Endodermal cell (in vitro differentiated cells): ENCODE results near the gene ZNHIT2. TPM values are rescaled to one million over a fixed set of nuclear protein-coding genes. Genes with fewer than 3 reads are reported as not detected.

Experiments used
- DNase-seq: peaks from one replicate; pipeline ENCODE4 v3.0.0-alpha.2; 2017
- H3K27ac ChIP-seq: 2 replicates; pipeline ENCODE4 v1.5.1; 2013; ENCODE audit warnings: mild to moderate bottlenecking, low read depth, low read length, moderate library complexity
- H3K27me3 ChIP-seq: 2 replicates; pipeline ENCODE4 v1.6.1; 2013; ENCODE audit warnings: mild to moderate bottlenecking, low read length, moderate library complexity; ENCODE audit not compliant: insufficient read depth, control insufficient read depth, poor library complexity, severe bottlenecking
- H3K36me3 ChIP-seq: 2 replicates; pipeline ENCODE4 v1.7.0; 2013; ENCODE audit warnings: mild to moderate bottlenecking, low read length, moderate library complexity; ENCODE audit not compliant: control insufficient read depth, insufficient read depth
- H3K4me1 ChIP-seq: one replicate; pipeline ENCODE4 v1.7.0; 2013; ENCODE audit warnings: low read length; ENCODE audit not compliant: control insufficient read depth, insufficient read depth
- H3K4me3 ChIP-seq: 2 replicates; pipeline ENCODE4 v1.5.1; 2013; ENCODE audit warnings: mild to moderate bottlenecking, low read length, moderate library complexity
- H3K9ac ChIP-seq: 2 replicates; pipeline ENCODE4 v1.6.1; 2013; ENCODE audit warnings: mild to moderate bottlenecking, low read length, moderate library complexity; ENCODE audit not compliant: poor library complexity, severe bottlenecking; ENCODE audit errors: extremely low read depth
- H3K9me3 ChIP-seq: 2 replicates; pipeline ENCODE4 v1.6.1; 2013; ENCODE audit warnings: mild to moderate bottlenecking, low read length, moderate library complexity; ENCODE audit not compliant: control insufficient read depth
- H3K27ac Mint-ChIP-seq: 2 replicates; pipeline ENCODE4 v1.8.0; 2020; ENCODE audit warnings: mixed read lengths
- H3K27me3 Mint-ChIP-seq: 2 replicates; pipeline ENCODE4 v1.8.0; 2021; ENCODE audit warnings: mild to moderate bottlenecking, mixed read lengths; ENCODE audit not compliant: insufficient read depth
- H3K36me3 Mint-ChIP-seq: 2 replicates; pipeline ENCODE4 v1.8.0; 2020; ENCODE audit warnings: low read depth, mixed read lengths
- H3K4me1 Mint-ChIP-seq: 2 replicates; pipeline ENCODE4 v1.8.0; 2020; ENCODE audit warnings: mixed read lengths
- H3K4me3 Mint-ChIP-seq: 2 replicates; pipeline ENCODE4 v1.8.0; 2020; ENCODE audit warnings: mild to moderate bottlenecking, moderate library complexity, mixed read lengths
- H3K9me3 Mint-ChIP-seq: 2 replicates; pipeline ENCODE4 v1.8.0; 2020; ENCODE audit warnings: mild to moderate bottlenecking, mixed read lengths
- WGBS, 2 experiments: methylation state at CpG; one replicate each; pipeline versions ENCODE4 v1.1.5 to v1.1.7; 2013; ENCODE audit warnings: missing lambda C conversion rate in 2 of 2, mixed read lengths in 1 of 2; ENCODE audit not compliant: insufficient coverage in 1 of 2, insufficient read length in 1 of 2; 5-methylcytosine and 5-hydroxymethylcytosine counted together
- total RNA-seq, 2 donors: library from RNA; stranded (reverse); fragmentation: NEBNext Ultra II Directional in 1 of 2; extraction: Animal tissue kit (Norgen Biotek cat#: 25700) in 1 of 2; gene quantifications; 2 replicates in 1 of 2; 3 replicates in 1 of 2; pipeline ENCODE4 v1.2.1, GENCODE V29; 2021
- TF ChIP-seq, protein P1 (sequence below): fragments of 200-600 bp; sonication (generic); conservative IDR thresholded peaks from 2 replicates; pipeline ENCODE4 v1.5.0; 2021; ENCODE audit warnings: antibody characterized with exemption, mild to moderate bottlenecking

The ZNHIT2 gene
- total RNA-seq, 2 donors from 2014 or later: 11.0 to 11.8 TPM

DNA sequence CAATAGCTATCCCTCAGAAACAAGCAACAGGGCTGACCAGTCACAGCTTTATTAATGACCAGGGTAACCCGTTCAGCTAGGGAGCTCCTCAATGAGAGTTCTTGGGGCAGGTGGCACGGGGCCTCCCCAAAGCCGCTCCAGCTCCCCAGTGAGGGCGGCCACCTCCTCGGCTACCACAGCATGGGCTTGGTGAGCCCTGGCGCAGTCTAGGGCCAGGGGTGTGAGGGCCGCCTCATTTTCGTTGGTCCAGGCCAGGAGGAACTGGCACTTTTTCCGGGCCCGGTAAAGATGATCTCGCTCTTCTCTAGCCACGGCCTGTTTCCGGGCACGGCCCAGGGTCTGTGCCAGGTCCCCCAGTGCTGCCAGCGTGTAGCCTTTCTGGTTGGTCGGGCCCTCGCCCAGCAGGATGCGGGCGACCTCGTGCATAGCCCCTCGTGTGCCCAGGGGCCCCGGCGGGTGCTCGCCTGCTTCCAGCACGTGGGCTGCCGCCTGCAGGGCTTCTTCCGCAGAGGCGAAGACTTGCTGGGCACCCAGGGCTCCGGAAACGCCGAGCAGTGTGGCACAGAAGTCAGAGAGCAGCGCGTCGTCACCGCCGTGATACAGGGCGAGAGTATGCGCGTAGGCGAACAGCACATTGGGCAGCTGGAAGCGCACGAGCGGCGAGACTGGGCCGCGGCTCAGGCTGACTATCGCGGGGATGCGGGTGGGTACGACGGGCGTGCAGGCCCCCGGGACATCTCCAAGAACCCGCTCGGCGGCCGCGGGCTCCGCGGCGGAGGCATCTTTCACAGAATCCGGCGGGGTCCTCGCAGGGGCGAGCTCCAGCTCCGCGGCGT, 913 bp downstream of the ZNHIT2 start:
- peaks cover 29% of the 10 kb centered on the region for H3K36me3 Mint-ChIP-seq
- no peaks in the 10 kb centered on the region for H3K9me3 ChIP-seq
- H3K4me1 Mint-ChIP-seq: peaks cover 12% of the 10 kb centered on the region
- 36 to 37% methylated on average over 63 to 68 of the region's 68 CpGs for WGBS, 2 experiments
- H3K27ac ChIP-seq: peak overlapping the region; percentile 64
- H3K4me3 ChIP-seq: peak overlapping the region; percentile 85
- H3K4me1 ChIP-seq: peaks cover 5% of the 10 kb centered on the region
- DNase-seq: peak; percentile 80
- peak overlapping the region; percentile 90 for H3K9ac ChIP-seq
- peak overlapping the region; percentile 75 for H3K4me3 Mint-ChIP-seq
- H3K27me3 Mint-ChIP-seq: no peaks in the 10 kb centered on the region
- no peaks in the 10 kb centered on the region for H3K27me3 ChIP-seq
- H3K36me3 ChIP-seq: peaks cover 61% of the 10 kb centered on the region
- H3K9me3 Mint-ChIP-seq: no peaks in the 10 kb centered on the region
- TF ChIP-seq, protein P1, sequence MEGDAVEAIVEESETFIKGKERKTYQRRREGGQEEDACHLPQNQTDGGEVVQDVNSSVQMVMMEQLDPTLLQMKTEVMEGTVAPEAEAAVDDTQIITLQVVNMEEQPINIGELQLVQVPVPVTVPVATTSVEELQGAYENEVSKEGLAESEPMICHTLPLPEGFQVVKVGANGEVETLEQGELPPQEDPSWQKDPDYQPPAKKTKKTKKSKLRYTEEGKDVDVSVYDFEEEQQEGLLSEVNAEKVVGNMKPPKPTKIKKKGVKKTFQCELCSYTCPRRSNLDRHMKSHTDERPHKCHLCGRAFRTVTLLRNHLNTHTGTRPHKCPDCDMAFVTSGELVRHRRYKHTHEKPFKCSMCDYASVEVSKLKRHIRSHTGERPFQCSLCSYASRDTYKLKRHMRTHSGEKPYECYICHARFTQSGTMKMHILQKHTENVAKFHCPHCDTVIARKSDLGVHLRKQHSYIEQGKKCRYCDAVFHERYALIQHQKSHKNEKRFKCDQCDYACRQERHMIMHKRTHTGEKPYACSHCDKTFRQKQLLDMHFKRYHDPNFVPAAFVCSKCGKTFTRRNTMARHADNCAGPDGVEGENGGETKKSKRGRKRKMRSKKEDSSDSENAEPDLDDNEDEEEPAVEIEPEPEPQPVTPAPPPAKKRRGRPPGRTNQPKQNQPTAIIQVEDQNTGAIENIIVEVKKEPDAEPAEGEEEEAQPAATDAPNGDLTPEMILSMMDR: no peak
- peak overlapping the region; percentile 92 for H3K27ac Mint-ChIP-seq

DNA sequence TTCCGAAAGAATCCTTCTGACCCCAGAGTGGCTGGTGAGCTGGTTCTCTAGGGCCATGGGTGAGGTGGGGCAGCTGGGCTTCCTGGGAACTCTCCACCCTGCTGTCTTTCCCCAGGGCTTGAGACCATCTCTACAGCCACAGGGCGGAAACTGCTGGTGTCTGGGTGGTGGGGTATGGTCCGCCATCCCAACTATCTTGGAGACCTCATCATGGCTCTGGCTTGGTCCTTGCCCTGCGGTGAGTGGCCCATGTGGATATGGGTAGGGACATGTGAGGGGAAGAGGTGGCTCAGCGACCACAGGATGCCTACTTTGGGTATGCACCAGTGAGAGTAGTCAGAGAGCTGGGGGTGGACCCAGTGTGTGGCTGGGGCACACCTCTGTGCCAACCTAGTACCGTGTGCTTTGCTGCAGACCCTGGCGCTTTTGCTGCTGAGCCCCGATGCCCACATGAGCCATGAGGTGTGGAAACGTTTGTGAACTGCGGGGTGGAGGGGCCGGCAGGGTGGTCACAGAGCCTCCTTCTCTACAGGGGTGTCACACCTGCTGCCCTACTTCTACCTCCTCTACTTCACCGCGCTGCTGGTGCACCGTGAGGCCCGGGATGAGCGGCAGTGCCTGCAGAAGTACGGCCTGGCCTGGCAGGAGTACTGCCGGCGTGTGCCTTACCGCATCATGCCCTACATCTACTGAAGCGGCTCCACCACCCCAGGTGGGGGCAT, 2.0 kb downstream of the ZNHIT2 start:
- Histone ChIP-seq H3K27ac (no peak overlapping the region), H3K4me1 (peaks cover 8% of the 10 kb centered on the region), H3K27me3 (no peaks in the 10 kb centered on the region), H3K9ac (no peak overlapping the region), H3K9me3 (no peaks in the 10 kb centered on the region), H3K4me3 (no peak overlapping the region), H3K36me3 (peaks cover 54% of the 10 kb centered on the region)
- H3K27ac Mint-ChIP-seq: no peak overlapping the region
- TF ChIP-seq, protein P1: no peak
- no peaks in the 10 kb centered on the region for H3K9me3 Mint-ChIP-seq
- H3K27me3 Mint-ChIP-seq: no peaks in the 10 kb centered on the region
- no peak for DNase-seq
- H3K4me3 Mint-ChIP-seq: peak overlapping the region; percentile 75
- WGBS, 2 experiments: 95 to 97% methylated on average over 20 to 21 of the region's 21 CpGs
- peaks cover 7% of the 10 kb centered on the region for H3K4me1 Mint-ChIP-seq
- H3K36me3 Mint-ChIP-seq: peaks cover 23% of the 10 kb centered on the region

- H3K4me3 Mint-ChIP-seq: no peak overlapping the region
- no peaks in the 10 kb centered on the region for H3K27me3 Mint-ChIP-seq
- TF ChIP-seq, protein P1: no peak
- Histone ChIP-seq H3K4me1 (peaks cover 8% of the 10 kb centered on the region), H3K27ac (no peak overlapping the region), H3K9me3 (no peaks in the 10 kb centered on the region), H3K4me3 (no peak overlapping the region), H3K9ac (no peak overlapping the region), H3K27me3 (no peaks in the 10 kb centered on the region), H3K36me3 (peaks cover 45% of the 10 kb centered on the region)
- DNase-seq: no peak
- no peaks in the 10 kb centered on the region for H3K9me3 Mint-ChIP-seq
- H3K36me3 Mint-ChIP-seq: peaks cover 14% of the 10 kb centered on the region
- WGBS, 2 experiments: 93 to 99% methylated on average over 9 to 11 of the region's 11 CpGs
- peaks cover 7% of the 10 kb centered on the region for H3K4me1 Mint-ChIP-seq
- no peak overlapping the region for H3K27ac Mint-ChIP-seq
These were observed 2.8 kb downstream of the ZNHIT2 start for GRCh38 chr11:65114538-65115171.
